Panc1 (cell line): ENCODE results near the gene PPT2.

ENCODE experiments used
- POLR2AphosphoS5 ChIP-seq: IDR thresholded peaks from 2 replicates; pipeline ENCODE4 v1.6.1; 2012; ENCODE audit warnings: mild to moderate bottlenecking, low read depth, low read length, moderate library complexity
- TF ChIP-seq, protein P1 (sequence below): fragments of 450-650 bp; IDR thresholded peaks from 2 replicates; pipeline ENCODE4 v1.5.1; 2017; ENCODE audit warnings: mild to moderate bottlenecking

DNA sequence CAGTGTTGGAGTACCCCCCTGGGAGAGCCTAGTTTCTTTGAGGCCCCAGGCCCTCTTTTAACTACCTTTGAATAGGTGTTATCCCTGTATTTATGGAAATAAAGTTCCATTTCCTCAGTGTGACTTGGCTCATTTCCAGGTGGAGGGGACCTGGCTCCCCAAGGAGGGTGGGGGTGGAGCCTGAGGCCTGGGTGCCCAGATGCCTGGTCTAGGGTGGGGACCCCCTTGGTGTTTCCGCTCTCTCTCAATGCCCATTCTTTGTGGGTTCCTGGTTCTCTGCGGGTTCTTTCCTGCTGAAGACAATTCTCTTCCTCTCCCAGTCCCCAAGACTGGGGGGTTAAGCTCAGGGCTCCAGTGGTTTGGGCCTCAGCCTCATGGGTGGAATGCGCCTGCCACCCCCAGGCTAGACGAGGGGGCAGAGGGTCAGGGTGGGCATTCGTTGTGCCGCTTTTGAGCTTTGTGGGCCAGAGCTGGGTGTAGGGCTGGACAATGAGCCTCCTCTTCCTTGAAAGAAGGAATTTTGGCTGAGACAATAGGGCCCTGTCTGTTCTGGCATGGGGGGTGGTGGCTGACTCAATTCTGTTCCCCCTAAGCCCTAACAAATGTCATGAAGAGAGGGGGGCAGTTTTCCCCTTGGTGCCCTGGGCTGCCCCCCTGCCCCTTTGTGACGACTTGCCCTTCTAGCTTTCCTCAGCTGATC lies 9.8 kb downstream of the PPT2 start:
- TF ChIP-seq, protein P1, sequence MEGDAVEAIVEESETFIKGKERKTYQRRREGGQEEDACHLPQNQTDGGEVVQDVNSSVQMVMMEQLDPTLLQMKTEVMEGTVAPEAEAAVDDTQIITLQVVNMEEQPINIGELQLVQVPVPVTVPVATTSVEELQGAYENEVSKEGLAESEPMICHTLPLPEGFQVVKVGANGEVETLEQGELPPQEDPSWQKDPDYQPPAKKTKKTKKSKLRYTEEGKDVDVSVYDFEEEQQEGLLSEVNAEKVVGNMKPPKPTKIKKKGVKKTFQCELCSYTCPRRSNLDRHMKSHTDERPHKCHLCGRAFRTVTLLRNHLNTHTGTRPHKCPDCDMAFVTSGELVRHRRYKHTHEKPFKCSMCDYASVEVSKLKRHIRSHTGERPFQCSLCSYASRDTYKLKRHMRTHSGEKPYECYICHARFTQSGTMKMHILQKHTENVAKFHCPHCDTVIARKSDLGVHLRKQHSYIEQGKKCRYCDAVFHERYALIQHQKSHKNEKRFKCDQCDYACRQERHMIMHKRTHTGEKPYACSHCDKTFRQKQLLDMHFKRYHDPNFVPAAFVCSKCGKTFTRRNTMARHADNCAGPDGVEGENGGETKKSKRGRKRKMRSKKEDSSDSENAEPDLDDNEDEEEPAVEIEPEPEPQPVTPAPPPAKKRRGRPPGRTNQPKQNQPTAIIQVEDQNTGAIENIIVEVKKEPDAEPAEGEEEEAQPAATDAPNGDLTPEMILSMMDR: no peak
- TF ChIP-seq POLR2AphosphoS5: no peak
